Smooth muscle cell (in vitro differentiated cells): ENCODE data around the gene VKORC1L1. TPM values are rescaled to one million over a fixed set of nuclear protein-coding genes. Genes with fewer than 3 reads are reported as not detected.
A peak's percentile ranks its signal among the peaks of the same experiment; 100 is the strongest.
"Not testable (repeated sequence)": the region's sequence is repeated elsewhere in the genome, so short reads cannot be mapped to it uniquely, and the experiment has no call there.

Source experiments
- DNase-seq: peaks from one replicate; lab custom pipeline; 2025; ENCODE audit not compliant: unreplicated experiment; lab: John Stamatoyannopoulos, UW
- H2AFZ ChIP-seq: fragments of 200-600 bp; sonication (generic); 2 replicates; pipeline ENCODE4 v1.6.0; 2016; ENCODE audit warnings: antibody characterized with exemption, low read depth, mild to moderate bottlenecking
- H3F3A ChIP-seq: fragments of 200-600 bp; sonication (generic); 2 replicates; pipeline ENCODE4 v1.6.0; 2017; ENCODE audit warnings: antibody characterized with exemption, low read depth
- H3K27ac ChIP-seq: fragments of 200-600 bp; sonication (generic); 2 replicates; pipeline ENCODE4 v1.5.1; 2016; ENCODE audit warnings: low read depth, mild to moderate bottlenecking
- H3K27me3 ChIP-seq: fragments of 200-600 bp; sonication (generic); 2 replicates; pipeline ENCODE4 v1.6.1; 2016; ENCODE audit warnings: low read depth, mild to moderate bottlenecking
- H3K36me3 ChIP-seq: fragments of 200-600 bp; sonication (generic); 2 replicates; pipeline ENCODE4 v1.5.1; 2016; ENCODE audit warnings: low read depth
- H3K4me1 ChIP-seq: fragments of 200-600 bp; sonication (generic); 2 replicates; pipeline ENCODE4 v1.5.1; 2016; ENCODE audit warnings: low read depth
- H3K4me2 ChIP-seq: fragments of 200-600 bp; sonication (generic); 2 replicates; pipeline ENCODE4 v1.6.0; 2016; ENCODE audit warnings: mild to moderate bottlenecking
- H3K4me3 ChIP-seq: fragments of 200-600 bp; sonication (generic); 2 replicates; pipeline ENCODE4 v1.5.1; 2016; ENCODE audit warnings: mild to moderate bottlenecking
- H3K79me2 ChIP-seq: fragments of 200-600 bp; sonication (generic); 2 replicates; pipeline ENCODE4 v1.6.0; 2016; ENCODE audit warnings: low read depth, mild to moderate bottlenecking
- H3K9ac ChIP-seq: fragments of 200-600 bp; sonication (generic); 2 replicates; pipeline ENCODE4 v1.6.0; 2016; ENCODE audit warnings: low read depth
- H3K9me3 ChIP-seq: fragments of 200-600 bp; sonication (generic); replicated peaks from 2 replicates; pipeline ENCODE4 v1.5.1; 2016; ENCODE audit warnings: low read depth
- H4K20me1 ChIP-seq: fragments of 200-600 bp; sonication (generic); 2 replicates; pipeline ENCODE4 v1.6.0; 2016; ENCODE audit warnings: low read depth
- CTCF ChIP-seq: fragments of 200-600 bp; sonication (generic); IDR thresholded peaks from 2 replicates; pipeline ENCODE4 v1.5.1; 2017; ENCODE audit warnings: borderline replicate concordance, mild to moderate bottlenecking, antibody characterized with exemption; ENCODE audit not compliant: insufficient read depth, poor library complexity, severe bottlenecking
- whole genome bisulfite sequencing: methylation state at CpG from one replicate; pipeline ENCODE4 v1.1.7; 2016; ENCODE audit warnings: low lambda C conversion rate; 5-methylcytosine and 5-hydroxymethylcytosine counted together
- polyA plus RNA-seq: library from polyadenylated mRNA; unstranded; fragments of >200 nt; fragmentation: Nextera tagmentation; extraction: Ambion mirVana; gene quantifications from 2 replicates; pipeline ENCODE4 v1.2.1, GENCODE V29; 2016
- total RNA-seq: library from RNA; depleted of rRNA; stranded (reverse); fragments of >200 nt; gene quantifications from 2 replicates; pipeline ENCODE4 v1.2.3, GENCODE V29; 2014

The VKORC1L1 gene
- total and polyA plus RNA-seq, 2 experiments from 2014 or later, result 11.2 to 18.0 TPM

DNA sequence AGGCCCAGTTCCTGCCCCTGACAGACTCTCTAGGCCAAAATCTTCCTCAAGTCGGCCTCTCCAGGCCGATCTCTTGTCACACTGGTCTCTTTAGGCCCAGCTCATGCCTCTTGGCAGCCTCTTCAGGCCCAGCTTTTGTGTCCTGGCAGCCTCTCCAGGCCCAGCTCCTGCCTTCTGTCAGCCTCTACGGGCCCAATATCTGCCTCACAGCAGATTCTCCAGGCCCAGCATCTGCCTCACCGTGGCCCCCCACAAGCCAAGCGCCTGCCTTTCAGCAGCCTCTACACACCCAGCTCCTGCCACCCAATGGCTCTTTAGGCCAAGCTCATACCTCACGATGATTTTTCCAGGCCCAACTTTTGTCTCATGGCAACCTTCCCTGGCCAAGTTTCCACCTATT, 33.0 kb upstream of the VKORC1L1 start:
- no peak overlapping the region for H2AFZ ChIP-seq

GRCh38 chr7:65840446-65840845, 32.4 kb upstream of the VKORC1L1 start:
- Histone ChIP-seq H3K4me1 (no peaks in the 10 kb centered on the region), H3K36me3 (no peaks in the 10 kb centered on the region), H3K4me3 (no peak overlapping the region), H3K27ac (no peak overlapping the region), H2AFZ (no peak overlapping the region), H3K79me2 (no peaks in the 10 kb centered on the region), H3K9ac (no peak overlapping the region), H4K20me1 (no peaks in the 10 kb centered on the region), H3K4me2 (no peak overlapping the region), H3F3A (no peaks in the 10 kb centered on the region), H3K27me3 (no peaks in the 10 kb centered on the region), H3K9me3 (no peaks in the 10 kb centered on the region)
- 60% methylated on average over 4 of the region's 4 CpGs for WGBS
- TF ChIP-seq CTCF, result peak; percentile 24
- no peak for DNase-seq

More for the DNA sequence above, 33.0 kb upstream of the VKORC1L1 start:
- H3K4me3 ChIP-seq, result no peak overlapping the region
- no peaks in the 10 kb centered on the region for H3K36me3 ChIP-seq
- no peak for TF ChIP-seq CTCF
- H3K79me2 ChIP-seq, result no peaks in the 10 kb centered on the region
- H4K20me1 ChIP-seq, result no peaks in the 10 kb centered on the region
- no peaks in the 10 kb centered on the region for H3K27me3 ChIP-seq
- no peaks in the 10 kb centered on the region for H3F3A ChIP-seq
- H3K4me2 ChIP-seq, result no peak overlapping the region
- no peaks in the 10 kb centered on the region for H3K9me3 ChIP-seq
- DNase-seq, result no peak
- H3K9ac ChIP-seq, result no peak overlapping the region
- H3K27ac ChIP-seq, result no peak overlapping the region
- no peaks in the 10 kb centered on the region for H3K4me1 ChIP-seq
- 90% methylated on average over 6 of the region's 6 CpGs for WGBS

GRCh38 chr7:65843616-65844015, 29.3 kb upstream of the VKORC1L1 start:
- H3K4me3 ChIP-seq, H4K20me1 ChIP-seq, H3K4me1 ChIP-seq, H2AFZ ChIP-seq, H3K27me3 ChIP-seq, H3K4me2 ChIP-seq, H3K36me3 ChIP-seq, H3F3A ChIP-seq, H3K79me2 ChIP-seq, H3K27ac ChIP-seq, H3K9me3 ChIP-seq, DNase-seq, H3K9ac ChIP-seq: not testable (repeated sequence)

- 70% methylated on average over 4 of the region's 4 CpGs for WGBS
- Histone ChIP-seq H3F3A (no peaks in the 10 kb centered on the region), H3K36me3 (no peaks in the 10 kb centered on the region), H2AFZ (no peak overlapping the region), H3K4me1 (no peaks in the 10 kb centered on the region), H3K9ac (no peak overlapping the region), H4K20me1 (no peaks in the 10 kb centered on the region), H3K9me3 (no peaks in the 10 kb centered on the region), H3K4me3 (no peak overlapping the region), H3K4me2 (no peak overlapping the region), H3K27ac (no peak overlapping the region), H3K79me2 (no peaks in the 10 kb centered on the region), H3K27me3 (no peaks in the 10 kb centered on the region)
- no peak for TF ChIP-seq CTCF
- DNase-seq, result no peak
These were observed 26.8 kb upstream of the VKORC1L1 start for GRCh38 chr7:65846008-65846570.

GRCh38 chr7:65853426-65853825, 19.4 kb upstream of the VKORC1L1 start:
- H3K27ac ChIP-seq, DNase-seq, H3K4me1 ChIP-seq, H4K20me1 ChIP-seq, H3K4me2 ChIP-seq, H3K9me3 ChIP-seq, H3K9ac ChIP-seq, H3F3A ChIP-seq, H3K79me2 ChIP-seq, H3K27me3 ChIP-seq, H3K4me3 ChIP-seq, H3K36me3 ChIP-seq, H2AFZ ChIP-seq: not testable (repeated sequence)
- 88% methylated on average over 3 of the region's 3 CpGs for WGBS

DNA sequence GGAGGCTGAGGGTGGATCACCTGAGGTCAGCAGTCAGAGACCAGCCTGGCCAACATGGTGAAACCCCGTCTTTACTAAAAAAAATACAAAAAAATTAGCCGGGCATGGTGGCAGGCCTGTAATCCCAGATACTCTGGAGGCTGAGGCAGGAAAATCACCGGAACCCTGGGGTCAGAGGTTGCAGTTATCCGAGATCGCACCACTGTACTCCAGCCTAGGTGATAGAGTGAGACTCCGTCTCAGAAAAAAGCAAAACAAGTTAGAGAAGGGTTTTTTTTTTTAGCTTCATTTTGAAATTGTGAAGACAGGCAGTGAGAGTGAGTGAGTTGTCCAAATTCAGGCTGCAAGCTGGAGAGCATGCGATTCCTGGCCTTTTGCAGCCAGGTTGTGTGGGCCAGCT, 19.0 kb upstream of the VKORC1L1 start:
- not testable (repeated sequence) for H3K4me2 ChIP-seq, H3K36me3 ChIP-seq, DNase-seq, H3K79me2 ChIP-seq, H3F3A ChIP-seq, H3K4me1 ChIP-seq, H3K9ac ChIP-seq, H3K4me3 ChIP-seq, H3K27ac ChIP-seq, H3K9me3 ChIP-seq, H3K27me3 ChIP-seq, H4K20me1 ChIP-seq, H2AFZ ChIP-seq
- WGBS, result 89% methylated on average over 7 of the region's 7 CpGs
